Measurements from ENCODE around the gene UNC5CL.

UNC5CL gene

GRCh38 chr6:41013466-41014153 is 25.4 kb downstream of the UNC5CL start:
- H3K36me3 ChIP-seq (ENCODE audit: insufficient read depth, low read length) = no peaks in the 10 kb centered on the region
- H3K9me3 ChIP-seq (ENCODE audit: insufficient read depth, low read depth, low read length) = no peaks in the 10 kb centered on the region
- no peaks in the 10 kb centered on the region for H4K20me1 ChIP-seq (ENCODE audit: insufficient read depth, low read length, poor library complexity, severe bottlenecking)
- TF ChIP-seq EZH2phosphoT487 (IDR thresholded peaks at IDR 0.05; ENCODE audit: borderline replicate concordance) (no peak), CTCF (conservative IDR thresholded peaks at IDR 0.05; ENCODE audit: low read length) (no peak)
- no peaks in the 10 kb centered on the region for H3F3A ChIP-seq (ENCODE audit: low read depth)
- no peak overlapping the region for H2AFZ ChIP-seq (ENCODE audit: low read length)
- no peaks in the 10 kb centered on the region for H3K4me1 ChIP-seq (ENCODE audit: insufficient read depth, low read length, poor library complexity, severe bottlenecking)
- H3K9ac ChIP-seq (ENCODE audit: low read depth, low read length, poor library complexity, severe bottlenecking) = no peak overlapping the region
- no peaks in the 10 kb centered on the region for H3K79me2 ChIP-seq (ENCODE audit: insufficient read depth, low read length)
- H3K9me2 ChIP-seq (replicated peaks; ENCODE audit: low read depth, low read length) = no peaks in the 10 kb centered on the region
- no peaks in the 10 kb centered on the region for H3K27me3 ChIP-seq (ENCODE audit: insufficient read depth, low read length, poor library complexity, severe bottlenecking)
- H3K4me3 ChIP-seq (ENCODE audit: low read length, poor library complexity, severe bottlenecking) = no peak overlapping the region
- no peak overlapping the region for H3K4me2 ChIP-seq (ENCODE audit: low read depth, low read length, poor library complexity, severe bottlenecking)

DNA sequence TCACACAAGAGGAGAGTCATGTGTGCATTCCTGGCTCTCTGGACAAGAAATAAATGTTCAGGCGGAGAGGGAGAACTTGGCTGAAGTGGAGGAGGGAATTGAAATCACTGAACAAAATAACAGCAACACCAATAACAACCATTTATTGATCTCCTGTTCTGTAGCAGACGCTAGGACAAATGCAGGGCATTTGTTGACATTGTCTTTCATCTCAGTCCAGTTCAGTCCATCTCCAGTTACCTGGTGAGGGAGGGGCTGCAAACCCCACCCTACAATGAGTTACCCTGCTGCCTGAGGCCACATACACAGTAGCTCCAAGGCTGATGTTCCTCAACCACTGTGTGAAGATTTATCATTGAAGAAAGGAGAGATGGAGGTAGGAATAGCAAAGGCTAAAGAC is 27.3 kb downstream of the UNC5CL start:
- no peaks in the 10 kb centered on the region for H3K9me3 ChIP-seq (ENCODE audit: insufficient read depth, low read depth, low read length)
- no peaks in the 10 kb centered on the region for H4K20me1 ChIP-seq (ENCODE audit: insufficient read depth, low read length, poor library complexity, severe bottlenecking)
- H3F3A ChIP-seq (ENCODE audit: low read depth) = no peaks in the 10 kb centered on the region
- H3K4me2 ChIP-seq (ENCODE audit: low read depth, low read length, poor library complexity, severe bottlenecking) = no peak overlapping the region
- TF ChIP-seq CTCF (conservative IDR thresholded peaks at IDR 0.05; ENCODE audit: low read length) = no peak
- no peak for TF ChIP-seq EZH2phosphoT487 (IDR thresholded peaks at IDR 0.05; ENCODE audit: borderline replicate concordance)
- no peaks in the 10 kb centered on the region for H3K79me2 ChIP-seq (ENCODE audit: insufficient read depth, low read length)
- H3K9me2 ChIP-seq (replicated peaks; ENCODE audit: low read depth, low read length) = no peaks in the 10 kb centered on the region
- H3K9ac ChIP-seq (ENCODE audit: low read depth, low read length, poor library complexity, severe bottlenecking) = no peak overlapping the region
- no peak overlapping the region for H3K4me3 ChIP-seq (ENCODE audit: low read length, poor library complexity, severe bottlenecking)
- H3K27me3 ChIP-seq (ENCODE audit: insufficient read depth, low read length, poor library complexity, severe bottlenecking) = no peaks in the 10 kb centered on the region
- peaks cover 9% of the 10 kb centered on the region for H3K4me1 ChIP-seq (ENCODE audit: insufficient read depth, low read length, poor library complexity, severe bottlenecking)
- no peak overlapping the region for H2AFZ ChIP-seq (ENCODE audit: low read length)
- H3K36me3 ChIP-seq (ENCODE audit: insufficient read depth, low read length) = no peaks in the 10 kb centered on the region

- Histone ChIP-seq H2AFZ (ENCODE audit: low read length) (no peak overlapping the region), H3K27me3 (ENCODE audit: insufficient read depth, low read length, poor library complexity, severe bottlenecking) (no peaks in the 10 kb centered on the region), H4K20me1 (ENCODE audit: insufficient read depth, low read length, poor library complexity, severe bottlenecking) (no peaks in the 10 kb centered on the region), H3K79me2 (ENCODE audit: insufficient read depth, low read length) (no peaks in the 10 kb centered on the region), H3K9me3 (ENCODE audit: insufficient read depth, low read depth, low read length) (no peaks in the 10 kb centered on the region), H3F3A (ENCODE audit: low read depth) (no peaks in the 10 kb centered on the region), H3K9me2 (replicated peaks; ENCODE audit: low read depth, low read length) (no peaks in the 10 kb centered on the region), H3K4me2 (ENCODE audit: low read depth, low read length, poor library complexity, severe bottlenecking) (no peak overlapping the region), H3K36me3 (ENCODE audit: insufficient read depth, low read length) (no peaks in the 10 kb centered on the region), H3K4me1 (ENCODE audit: insufficient read depth, low read length, poor library complexity, severe bottlenecking) (peaks cover 17% of the 10 kb centered on the region), H3K4me3 (ENCODE audit: low read length, poor library complexity, severe bottlenecking) (no peak overlapping the region), H3K9ac (ENCODE audit: low read depth, low read length, poor library complexity, severe bottlenecking) (no peak overlapping the region)
- TF ChIP-seq EZH2phosphoT487 (IDR thresholded peaks at IDR 0.05; ENCODE audit: borderline replicate concordance) = no peak
- TF ChIP-seq CTCF (conservative IDR thresholded peaks at IDR 0.05; ENCODE audit: low read length) = no peak
Observed at GRCh38 chr6:41009669-41010068, 29.4 kb downstream of the UNC5CL start.
